Inferior parietal cortex (tissue), 1 donor: ENCODE results near the gene TMEM63A.
A peak's percentile ranks its signal among the peaks of the same experiment; 100 is the strongest.

Source experiments
- DNase-seq: peaks from one replicate; pipeline ENCODE4 v3.0.0-alpha.2; 2016; ENCODE audit errors: extremely low spot score

The TMEM63A gene

DNA sequence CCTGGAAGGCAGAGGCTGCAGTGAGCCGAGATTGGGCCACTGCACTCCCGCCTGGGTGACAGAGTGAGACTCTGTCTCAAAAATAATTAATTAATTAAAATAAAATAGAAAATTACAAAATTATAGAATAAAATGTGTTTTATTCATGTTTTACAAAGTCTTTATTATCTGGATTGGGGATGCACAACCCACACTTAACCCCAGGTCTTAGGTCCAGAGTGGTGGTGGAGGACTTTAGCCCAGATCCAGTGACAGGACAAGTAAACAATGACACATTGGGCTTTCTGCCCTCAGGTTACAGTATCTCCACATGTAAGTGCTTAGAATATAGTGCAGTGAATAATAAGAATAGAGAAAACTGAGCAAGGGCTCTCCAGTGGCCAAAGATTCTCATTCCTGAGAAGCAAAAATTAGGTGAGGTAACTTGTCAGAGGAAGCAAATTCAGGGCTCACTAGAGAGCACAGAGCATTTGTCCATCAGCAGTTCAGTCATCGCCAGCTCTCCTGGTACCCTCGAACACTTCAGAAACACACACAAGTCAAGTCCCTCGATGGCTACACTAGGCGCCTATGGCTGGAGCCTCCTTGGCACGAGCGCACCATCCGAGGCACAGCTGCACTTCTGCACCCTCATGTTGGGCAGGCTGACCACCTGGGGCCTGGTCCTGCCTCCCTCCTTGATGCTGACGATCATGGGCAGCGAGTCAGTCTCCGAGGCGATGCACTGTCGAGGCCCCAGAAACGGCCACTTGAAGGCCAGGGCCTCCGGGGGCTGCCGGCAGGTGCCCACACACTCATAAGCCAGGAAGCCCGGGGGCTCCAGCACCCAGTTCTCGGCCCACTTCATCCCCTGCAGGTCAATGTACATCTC is 4.2 kb upstream of the TMEM63A start:
- no peak for DNase-seq

DNA sequence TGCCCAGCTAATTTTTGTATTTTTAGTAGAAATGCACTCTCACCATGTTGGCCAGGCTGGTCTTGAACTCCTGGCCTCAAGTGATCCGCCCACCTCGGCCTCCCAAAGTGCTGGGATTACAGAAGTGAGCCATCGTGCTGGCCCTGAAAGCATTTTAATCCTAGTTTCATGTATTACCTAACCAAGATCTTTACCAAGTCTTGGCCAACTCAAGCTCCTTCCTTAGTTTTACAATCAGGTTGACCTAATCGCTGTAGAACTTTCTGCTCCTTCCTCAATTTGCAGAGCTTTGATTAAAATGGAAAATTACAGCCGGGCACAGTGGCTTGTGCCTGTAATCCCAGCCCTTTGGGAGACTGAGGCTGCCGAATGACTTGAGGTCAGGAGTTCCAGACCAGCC is 3.2 kb upstream of the TMEM63A start:
- no peak for DNase-seq

DNA sequence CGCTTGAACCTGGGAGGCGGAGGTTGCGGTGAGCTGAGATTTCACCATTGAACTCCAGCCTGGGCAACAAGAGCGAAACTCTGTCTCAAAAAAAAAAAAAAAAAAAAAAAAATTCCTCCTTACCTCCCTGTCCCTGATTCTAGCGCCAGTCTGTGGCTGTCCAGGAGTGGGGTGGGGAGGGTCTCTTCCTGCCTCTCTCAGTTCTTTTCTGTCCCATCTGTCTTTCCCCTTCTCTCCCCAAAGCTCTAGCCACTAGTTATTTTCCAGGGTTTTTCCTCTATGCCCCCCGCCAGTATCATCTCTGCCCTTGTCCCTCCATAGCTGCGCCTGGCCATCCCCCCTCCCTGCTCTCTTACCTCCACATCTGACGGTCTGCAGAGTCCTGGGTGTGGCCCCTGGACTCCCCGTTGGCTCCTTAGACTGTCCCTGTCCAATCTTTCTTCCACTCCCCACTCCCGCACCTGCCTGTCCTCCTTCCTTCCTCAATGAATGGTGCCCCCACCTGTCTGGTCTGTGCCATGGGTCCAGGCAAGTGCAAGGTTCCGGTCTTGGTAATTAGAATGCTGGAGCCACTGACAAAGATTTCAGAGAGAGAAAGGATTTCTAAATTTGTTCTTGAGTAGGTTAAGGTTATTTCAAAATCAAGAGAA is 1.6 kb upstream of the TMEM63A start:
- no peak for DNase-seq

DNA sequence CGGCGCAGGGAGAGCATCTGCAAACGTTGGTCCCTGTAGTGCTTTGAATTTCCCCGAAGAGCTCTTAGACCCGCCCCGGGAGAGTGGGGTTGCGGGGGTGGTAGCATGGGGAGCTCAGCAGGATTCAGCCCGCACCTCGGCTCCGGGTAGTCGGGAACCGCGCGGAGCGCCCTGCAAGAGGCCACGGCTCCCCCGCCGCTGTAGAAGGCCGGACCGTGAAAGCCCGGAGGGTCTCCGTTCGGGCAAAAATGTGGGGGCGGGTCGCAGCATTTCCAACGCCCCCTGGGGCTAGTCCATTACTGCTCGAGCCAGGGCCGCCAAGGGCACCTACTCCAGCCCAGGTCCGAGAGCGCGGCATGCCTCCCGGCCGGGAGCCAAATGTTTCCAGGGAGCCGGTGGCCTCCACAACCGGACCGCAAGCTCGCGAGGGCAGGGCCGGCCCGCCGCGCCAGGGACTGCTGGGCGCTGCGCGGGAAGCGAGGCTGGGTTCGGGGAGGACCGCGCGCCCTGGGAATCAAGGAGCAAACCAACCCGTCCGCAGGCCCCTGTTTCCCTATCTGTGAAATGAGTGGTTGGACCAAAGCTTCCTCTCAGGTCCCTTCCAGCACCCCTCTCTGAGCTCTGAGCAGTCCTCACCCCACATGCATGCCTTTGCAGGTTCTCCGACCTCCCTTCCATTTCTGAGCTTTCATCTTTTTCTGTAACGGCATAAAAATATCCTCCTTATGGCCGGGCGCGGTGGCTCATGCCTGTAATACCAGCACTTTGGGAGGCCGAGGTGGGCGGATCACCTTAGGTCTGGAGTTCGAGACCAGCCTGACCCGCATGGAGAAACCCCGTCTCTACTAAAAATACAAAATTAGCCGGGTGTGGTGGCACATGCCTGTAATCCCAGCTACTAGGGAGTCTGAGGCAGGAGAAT is 775 bp upstream of the TMEM63A start:
- peak; percentile 49 for DNase-seq

DNA sequence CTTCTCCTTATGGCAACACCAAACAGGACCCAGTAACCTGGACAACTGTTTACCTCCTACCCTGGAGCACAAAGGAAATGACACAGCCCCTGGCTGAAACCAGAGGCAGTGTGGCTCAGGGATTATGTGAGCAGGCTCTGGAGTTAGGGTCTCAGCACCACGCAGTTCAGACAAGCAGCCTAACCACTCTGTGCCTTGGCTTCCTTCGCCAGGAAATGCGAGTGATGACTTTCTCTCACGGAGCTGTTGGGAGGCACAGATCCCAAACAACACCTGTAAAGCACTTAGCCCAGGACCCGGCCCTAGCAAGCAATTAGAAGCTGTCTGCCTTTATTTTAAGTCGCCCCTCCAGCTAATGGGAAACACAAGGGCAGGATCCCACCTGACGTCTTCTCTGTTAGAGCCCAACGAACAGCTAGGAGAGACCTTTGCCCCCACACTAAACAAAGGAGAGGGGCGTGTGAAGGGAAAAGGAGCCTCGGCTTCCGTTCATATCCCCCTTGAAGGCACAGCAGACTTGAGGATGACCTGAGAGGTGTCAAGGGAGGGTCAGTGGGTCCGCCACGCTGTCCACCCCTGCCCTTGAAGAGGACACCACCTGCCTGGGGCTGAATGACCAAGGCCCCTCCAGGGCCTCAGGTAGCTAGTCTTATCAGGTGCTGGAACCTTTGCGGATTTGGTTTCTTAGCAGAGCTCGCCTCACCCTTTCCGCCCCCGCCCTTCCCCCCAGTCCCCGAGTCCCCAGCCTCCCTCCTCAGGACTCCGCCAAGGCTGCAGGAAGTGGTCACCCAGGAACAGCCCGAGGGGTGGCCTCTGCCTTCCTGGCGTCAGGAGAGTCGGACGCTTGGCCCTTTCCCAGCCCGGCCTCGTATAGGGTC is 860 bp downstream of the TMEM63A start:
- no peak for DNase-seq

DNA sequence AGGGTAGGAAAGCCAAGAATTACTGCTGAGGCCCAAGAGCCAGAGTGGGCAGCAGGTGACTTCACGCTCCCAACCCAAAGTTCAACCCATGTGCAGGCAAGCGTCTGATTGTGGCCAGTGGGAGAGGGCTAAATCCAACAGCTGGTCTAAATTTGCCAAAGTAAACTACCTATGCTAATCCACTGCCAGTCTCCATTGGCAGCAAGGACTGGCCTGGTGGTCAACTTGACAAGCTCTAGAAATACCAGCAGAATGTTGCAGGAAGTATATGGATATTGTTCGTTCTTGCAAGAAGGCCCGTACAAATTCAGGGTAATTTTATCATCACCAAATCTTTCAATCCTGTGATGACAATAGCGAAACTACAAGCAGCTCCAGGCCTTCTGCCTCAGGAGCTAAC is 1.5 kb downstream of the TMEM63A start:
- peak; percentile 25 for DNase-seq

DNA sequence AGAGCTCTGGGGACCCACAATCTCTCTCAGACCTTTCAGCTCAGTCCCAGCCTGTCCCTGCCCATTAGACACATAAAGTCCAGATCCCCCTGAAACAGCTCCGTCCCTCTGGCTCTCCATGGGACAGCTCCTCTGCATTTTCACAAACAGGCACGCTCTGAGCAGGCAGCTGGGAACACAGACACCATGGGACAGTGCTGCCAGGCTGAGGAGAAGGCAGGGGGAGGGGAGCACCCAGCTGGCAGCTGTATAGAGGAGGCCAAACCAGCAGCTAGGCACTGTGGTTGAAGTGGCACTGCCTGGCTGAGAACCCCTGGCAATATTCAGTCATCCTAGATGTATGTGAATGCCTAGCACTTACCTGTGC is 2.0 kb downstream of the TMEM63A start:
- DNase-seq: peak; percentile 59

DNA sequence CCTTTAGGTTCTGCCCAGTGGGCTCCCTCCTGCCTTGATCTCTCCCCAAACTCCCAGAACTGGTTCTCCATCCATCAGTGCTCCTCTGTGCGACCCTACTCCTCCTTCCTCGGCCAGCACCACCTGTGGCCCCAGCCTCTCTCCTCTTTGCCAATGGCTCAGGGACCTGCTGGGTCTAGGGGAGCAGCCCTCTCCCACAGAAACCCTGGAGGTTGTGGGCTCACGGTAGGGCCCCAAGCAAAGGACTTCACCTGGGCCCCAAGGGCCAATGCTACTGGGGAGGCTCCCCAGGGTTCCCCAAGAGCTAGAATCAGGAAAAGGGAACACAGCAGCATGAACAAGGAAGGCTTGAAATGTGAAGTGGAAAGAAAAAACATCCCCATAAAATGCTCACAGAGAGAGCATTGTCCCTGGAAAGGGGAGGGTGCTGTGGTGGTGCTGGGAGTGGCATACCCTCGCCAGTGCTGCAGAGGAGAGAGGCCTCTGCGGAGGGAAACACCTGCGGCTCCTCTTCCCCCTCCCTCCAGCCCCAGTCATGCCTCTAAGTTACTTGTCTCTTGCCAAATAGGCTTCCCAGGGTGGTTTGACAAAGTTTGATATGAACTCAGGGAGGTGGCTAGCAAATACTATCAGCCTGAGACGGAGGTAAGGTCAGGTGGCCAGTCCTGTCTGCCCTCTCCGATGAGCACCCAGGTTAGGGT is 2.5 kb downstream of the TMEM63A start:
- DNase-seq: peak; percentile 53

DNA sequence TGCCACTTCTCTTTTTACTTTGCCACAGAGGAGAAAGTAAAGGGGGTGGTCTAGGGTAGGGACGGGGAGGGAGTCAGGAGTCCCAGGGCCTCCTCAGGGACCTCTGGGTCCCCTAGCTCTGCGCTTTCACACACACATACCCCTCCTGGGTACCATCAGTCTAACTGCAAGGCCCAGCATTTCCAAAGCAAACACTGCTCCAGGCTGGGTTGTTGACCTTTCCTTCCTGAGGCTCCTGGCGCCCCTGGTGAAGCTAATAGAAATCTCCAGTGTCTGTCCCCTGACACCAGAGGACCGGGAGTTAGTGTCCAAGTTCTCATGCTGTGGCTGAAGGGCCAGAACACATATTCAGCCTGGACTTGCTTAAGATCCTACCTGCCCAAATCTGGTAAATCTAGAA is 3.9 kb downstream of the TMEM63A start:
- no peak for DNase-seq

DNA sequence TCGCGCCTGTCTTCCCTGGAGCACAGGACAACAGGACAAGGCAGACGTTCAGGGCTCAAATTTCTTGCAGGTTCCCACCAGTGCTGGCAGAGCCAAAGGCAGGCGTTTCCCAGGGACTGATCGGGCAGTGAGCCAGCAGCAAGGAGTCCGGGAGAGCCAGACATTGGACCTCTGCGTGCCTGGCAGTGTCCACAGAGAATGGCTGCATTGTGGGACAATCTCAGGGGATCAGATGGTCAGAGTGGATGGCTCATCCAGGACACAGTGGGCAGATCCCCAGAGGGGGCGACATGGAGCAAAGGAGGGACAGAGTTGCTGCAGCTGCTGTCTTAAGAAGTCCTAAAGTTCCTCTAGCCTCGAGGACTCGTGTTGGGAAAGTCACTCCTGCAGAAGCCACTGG is 4.6 kb downstream of the TMEM63A start:
- DNase-seq: peak; percentile 90

DNA sequence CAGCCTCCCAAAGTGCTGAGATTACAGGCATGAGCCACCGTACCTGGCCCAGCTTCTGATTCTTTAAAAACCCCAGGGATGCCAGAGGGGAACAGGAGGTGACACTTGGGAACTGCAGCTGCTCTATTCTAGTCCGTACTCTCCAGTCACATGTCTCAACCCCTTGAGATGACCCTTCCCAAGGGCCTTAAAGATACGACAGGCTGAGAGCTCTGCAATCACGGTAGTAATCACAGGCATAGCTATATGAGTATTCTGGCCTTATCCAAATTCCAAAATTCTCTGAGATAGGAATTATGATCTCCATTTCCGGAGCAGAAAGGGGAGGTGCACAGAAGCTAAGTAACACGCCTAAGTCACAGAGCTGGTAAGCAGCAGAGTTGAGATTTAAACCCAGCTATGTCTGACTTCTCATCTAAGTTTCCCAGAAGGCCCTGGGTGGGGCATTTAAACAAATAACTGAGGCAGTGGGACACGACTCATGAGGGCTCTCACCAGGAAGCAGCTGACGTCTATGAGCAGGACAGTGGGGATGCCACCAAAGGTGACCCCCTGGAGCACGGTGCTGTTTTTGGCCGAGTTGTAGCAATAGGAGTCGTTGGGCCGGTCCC is 5.2 kb downstream of the TMEM63A start:
- peak; percentile 24 for DNase-seq

DNA sequence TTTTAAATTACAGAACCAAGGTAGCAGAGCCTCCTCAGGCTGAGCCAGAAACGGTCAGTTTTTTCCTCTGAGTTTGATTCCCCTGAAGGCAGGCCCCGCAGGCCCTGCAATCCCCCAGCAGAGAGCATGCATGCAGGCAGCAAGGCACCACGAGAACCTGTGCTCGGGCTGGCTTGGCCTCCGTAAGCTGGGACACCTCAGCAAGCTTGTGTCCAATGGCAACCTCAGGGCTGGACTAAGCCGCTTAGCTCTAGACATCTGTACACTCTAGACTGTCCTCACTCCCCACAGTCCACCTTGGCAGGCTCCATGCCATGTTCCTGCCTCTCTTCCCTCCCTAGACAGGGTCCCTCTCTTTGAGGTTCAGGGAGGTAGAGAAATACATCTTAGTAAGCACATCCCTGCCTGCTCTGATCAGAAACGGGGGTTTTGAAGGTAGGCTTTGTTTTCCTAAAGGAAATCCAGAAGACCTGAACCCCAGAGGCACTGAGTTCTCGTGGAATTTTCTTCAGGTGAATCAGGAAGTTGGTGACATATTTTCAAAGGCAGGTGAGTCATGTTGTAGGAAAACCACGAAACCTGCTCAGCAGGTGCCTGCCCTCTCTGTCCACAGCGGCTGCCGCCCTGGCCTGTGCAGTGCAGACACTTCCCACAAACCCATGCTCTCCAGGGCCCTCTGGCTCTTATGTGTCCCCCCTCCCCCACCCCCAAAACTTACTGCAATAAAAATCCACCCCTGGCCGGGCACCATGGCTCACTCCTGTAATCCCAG is 7.0 kb downstream of the TMEM63A start:
- no peak for DNase-seq

DNA sequence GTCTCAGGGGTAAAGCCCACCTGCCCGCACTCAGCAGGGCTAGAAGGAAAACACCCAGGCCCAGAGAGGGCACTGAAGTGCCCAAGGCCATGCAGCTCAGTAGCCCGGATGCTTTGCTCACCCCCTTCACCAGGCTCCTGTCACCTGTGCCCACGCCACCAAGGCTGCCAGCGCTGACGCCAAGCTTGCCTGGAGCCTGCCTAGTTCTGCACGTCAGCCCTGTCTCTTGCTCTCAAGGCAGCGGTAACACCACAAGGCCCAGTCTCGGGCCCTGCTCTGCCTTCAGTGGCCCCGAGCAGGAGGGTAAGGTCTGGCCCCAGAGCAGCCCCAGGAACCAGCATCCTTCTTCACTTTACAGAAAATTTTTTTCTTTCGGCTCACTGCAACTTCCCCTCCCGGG is 7.7 kb downstream of the TMEM63A start:
- DNase-seq: no peak

DNA sequence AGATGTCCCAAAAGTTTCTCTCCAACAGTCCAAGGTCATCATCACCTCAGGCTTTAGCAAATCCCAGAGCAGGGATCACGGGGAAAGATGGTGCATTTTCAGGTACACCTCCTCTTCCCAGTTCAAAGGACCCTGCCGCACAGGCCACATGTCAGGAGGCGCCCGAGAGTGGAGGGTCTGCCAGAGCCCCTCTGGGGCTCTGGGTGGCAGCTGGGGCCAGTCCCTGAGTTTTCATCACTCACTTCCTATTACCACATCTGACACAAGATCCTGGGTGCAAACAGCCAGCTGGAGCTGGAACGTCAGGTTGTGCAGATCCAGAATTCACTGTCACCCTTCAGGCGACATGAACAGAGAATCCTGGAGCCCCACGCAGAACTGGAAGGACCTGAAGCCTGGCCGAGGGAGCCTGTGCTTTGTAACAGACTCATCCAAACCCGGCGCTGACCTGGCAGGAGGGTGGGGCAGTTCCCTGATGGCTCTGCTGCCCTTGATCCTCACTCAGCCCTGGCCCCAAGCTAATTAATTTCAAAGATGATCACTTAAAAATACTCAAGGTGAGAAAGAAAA is 8.8 kb downstream of the TMEM63A start:
- no peak for DNase-seq

DNA sequence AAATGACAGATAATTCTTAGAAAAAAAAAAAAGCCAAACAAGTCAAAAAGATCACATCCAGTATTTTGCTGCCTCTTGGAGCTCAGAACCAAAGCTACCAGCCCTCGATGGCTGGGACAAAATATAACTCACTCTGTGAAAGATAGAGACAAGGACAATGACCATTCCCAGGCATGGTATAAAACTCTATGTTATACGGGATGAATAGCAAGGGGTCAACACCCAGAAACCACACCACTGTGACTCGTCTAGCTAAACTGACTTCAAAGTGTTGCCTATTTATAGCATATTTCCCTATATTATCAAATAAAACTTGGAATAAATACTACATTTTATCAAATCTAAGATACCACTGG is 10.1 kb downstream of the TMEM63A start:
- DNase-seq: no peak

DNA sequence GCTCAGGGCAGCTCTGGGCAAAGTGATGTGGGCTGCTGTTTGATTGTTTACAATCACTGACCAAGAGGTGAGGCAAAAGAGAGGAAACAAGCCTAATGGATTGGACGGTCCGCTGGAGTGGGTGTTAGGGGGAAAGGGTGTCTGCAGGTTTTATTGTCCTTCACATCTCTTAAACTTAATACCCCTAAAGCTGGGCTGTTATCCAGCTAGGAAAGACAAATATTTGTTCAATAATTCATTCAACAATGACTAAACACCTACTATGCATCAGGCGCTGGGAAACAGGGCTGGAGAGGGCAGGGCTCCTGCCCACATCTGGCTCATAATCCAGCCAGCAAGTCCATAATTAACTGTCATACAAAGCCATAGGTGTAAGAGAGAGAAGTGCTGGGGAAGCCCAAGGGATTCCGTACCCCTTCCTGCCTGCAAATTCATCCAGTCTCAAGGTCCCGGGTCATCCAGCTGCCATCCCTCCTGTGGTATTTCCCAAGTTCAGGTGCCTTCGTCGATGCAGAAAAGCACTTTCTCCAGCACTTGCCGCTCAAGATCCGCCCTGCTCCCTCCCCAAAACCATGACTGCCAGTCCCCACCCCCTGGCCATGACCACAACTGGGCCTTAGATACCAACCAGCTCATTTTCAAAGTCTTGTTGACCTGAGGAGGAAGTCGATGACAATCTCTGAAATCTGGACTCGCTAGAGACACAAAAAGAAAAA is 10.7 kb downstream of the TMEM63A start:
- DNase-seq: no peak

DNA sequence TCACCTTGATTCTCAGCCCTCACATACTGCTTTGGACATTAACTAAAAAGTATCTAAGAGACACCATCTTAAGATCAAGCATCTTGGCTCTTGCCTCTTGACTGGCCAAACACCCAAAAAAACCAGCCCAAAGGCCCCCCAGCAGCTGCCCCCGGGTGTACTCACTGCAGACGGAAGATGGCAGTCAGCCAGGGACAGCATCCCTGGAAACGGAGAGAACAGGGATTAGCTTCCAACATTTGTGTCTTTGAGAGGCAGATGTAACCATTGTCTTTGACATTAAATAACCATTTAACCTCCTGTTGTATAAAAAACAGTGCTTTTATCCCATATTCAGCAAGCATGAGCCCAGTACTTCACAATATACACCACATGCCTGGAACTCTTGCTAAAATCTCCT is 11.3 kb downstream of the TMEM63A start:
- DNase-seq: no peak

DNA sequence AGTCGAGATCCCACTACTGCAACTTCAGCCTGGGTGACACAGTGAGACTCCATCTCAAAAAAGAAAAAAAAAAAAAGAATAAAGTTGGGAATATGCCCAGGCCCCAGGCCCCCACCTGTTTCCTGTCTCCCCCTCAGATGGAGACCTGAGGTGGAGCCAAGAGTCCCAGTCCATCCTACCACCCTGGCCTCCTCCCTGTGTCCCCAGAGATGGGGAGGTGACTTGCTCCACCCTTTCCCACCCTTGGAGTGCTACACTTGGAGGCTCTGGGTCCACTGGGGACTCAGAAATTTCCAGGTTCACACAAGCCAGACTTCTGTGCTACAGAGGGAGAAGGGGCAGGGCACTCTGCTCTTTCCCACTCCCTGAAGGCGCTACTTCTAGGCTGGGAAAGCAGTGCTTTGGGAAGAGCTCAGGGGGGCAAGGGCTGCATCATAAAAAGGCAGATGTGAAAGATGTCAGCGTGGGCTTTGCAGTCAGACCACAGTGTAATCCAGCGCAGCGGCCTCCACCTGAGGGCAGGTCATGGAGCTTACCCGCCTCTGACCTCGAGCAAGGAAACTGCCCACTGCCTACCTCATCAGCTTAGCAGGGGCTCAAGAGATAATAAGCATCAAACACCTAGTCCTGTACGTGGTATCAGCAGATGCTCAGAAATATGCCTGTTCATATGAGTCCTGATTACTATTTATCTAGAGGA is 13.4 kb downstream of the TMEM63A start:
- DNase-seq: no peak
